Naive thymus-derived CD8-positive, alpha-beta T cell (primary cell): ENCODE measurements around the gene CORO7. TPM values are rescaled to one million over a fixed set of nuclear protein-coding genes. Genes with fewer than 3 reads are reported as not detected.

ENCODE experiments used
- ATAC-seq, 2 donors: fragments of 150-1000 bp; cut with Tn5 transposase in 1 of 2; sonication (Bioruptor Pico), chemical (Tn5 transposase) in 1 of 2; 1 replicate in 1 of 2; 2 replicates in 1 of 2; pipeline ENCODE4 v1.10.0; 2021; ENCODE audit warnings: mild to moderate bottlenecking in 2 of 2, moderate library complexity in 2 of 2
- POLR2A ChIA-PET: fragments of 350-600 bp; sonication (Branson Sonifier 250); formaldehyde crosslinking; loops from one replicate; lab custom pipeline; 2021; ENCODE audit warnings: antibody characterized with exemption; lab: Charles Lee
- DNase-seq, 10 donors: peaks; one replicate each; pipeline versions ENCODE4 v3.0.0 to v3.0.0-alpha.2; 2020 to 2022
- H3K27ac Mint-ChIP-seq, 10 donors: one replicate each; pipeline ENCODE4 v1.8.0; 2020 to 2022; ENCODE audit warnings: mild to moderate bottlenecking in 10 of 10, mixed read lengths in 10 of 10, moderate library complexity in 4 of 10, inconsistent platforms in 1 of 10
- H3K27me3 Mint-ChIP-seq, 5 donors: one replicate each; pipeline ENCODE4 v1.8.0; 2021 to 2022; ENCODE audit warnings: mixed read lengths in 5 of 5
- H3K36me3 Mint-ChIP-seq, 3 donors: one replicate each; pipeline ENCODE4 v1.8.0; 2020 to 2022; ENCODE audit warnings: mixed read lengths in 3 of 3, mild to moderate bottlenecking in 2 of 3, inconsistent platforms in 1 of 3
- H3K4me1 Mint-ChIP-seq, 4 donors: one replicate each; pipeline ENCODE4 v1.8.0; 2021 to 2022; ENCODE audit warnings: mixed read lengths in 4 of 4
- H3K4me3 Mint-ChIP-seq, 10 donors: one replicate each; pipeline ENCODE4 v1.8.0; 2020 to 2022; ENCODE audit warnings: mild to moderate bottlenecking in 10 of 10, mixed read lengths in 10 of 10, moderate library complexity in 6 of 10, inconsistent platforms in 1 of 10
- H3K9me3 Mint-ChIP-seq, 9 donors: one replicate each; pipeline ENCODE4 v1.8.0; 2020 to 2022; ENCODE audit warnings: mixed read lengths in 9 of 9, mild to moderate bottlenecking in 3 of 9, inconsistent platforms in 1 of 9, moderate library complexity in 1 of 9
- polyA plus RNA-seq, 3 donors: library from polyadenylated mRNA; unstranded; fragments of 300-500 nt; fragmentation: Illumina TruSeq; gene quantifications; one replicate each; pipeline ENCODE4 v1.2.3, GENCODE V29; 2021
- total RNA-seq, 8 experiments: library from RNA in 2 of 8; stranded (reverse) in 2 of 8; gene quantifications; one replicate each; pipeline ENCODE4 v1.2.3 and lab custom pipeline; 2021 to 2026

Gene CORO7
- total and polyA plus RNA-seq, 5 experiments from 2014 or later, result 44.6 to 169 (median 79.9) TPM

- POLR2A ChIA-PET, result interaction anchor here (0.7 kb wide), 3 partner anchors 9 to 638 kb away, joined by 3 read pairs; no protein-coding TSS in a partner anchor
- Mint-ChIP-seq H3K27me3 (no peaks in the 10 kb centered on the region), H3K36me3 (peaks cover 0 to 42% (median 4%) of the 10 kb centered on the region in 3 donors), H3K4me1 (peaks cover 0 to 7% (median 5%) of the 10 kb centered on the region in 4 donors), H3K27ac (peak overlapping the region in 1 of 10 donors; percentile 46), H3K9me3 (no peaks in the 10 kb centered on the region), H3K4me3 (no peak overlapping the region)
- DNase-seq, result no peak
- no peak for ATAC-seq
These were observed 52.0 kb downstream of the CORO7 start for GRCh38 chr16:4364196-4365013.

- peaks cover 0 to 49% (median 6%) of the 10 kb centered on the region in 3 donors for H3K36me3 Mint-ChIP-seq
- H3K9me3 Mint-ChIP-seq, result no peaks in the 10 kb centered on the region
- H3K27me3 Mint-ChIP-seq, result no peaks in the 10 kb centered on the region
- POLR2A ChIA-PET, result no interaction called here
- peak overlapping the region in 2 of 10 donors; percentile 24 to 40 for H3K27ac Mint-ChIP-seq
- no peak overlapping the region for H3K4me3 Mint-ChIP-seq
- no peak for DNase-seq
- peaks cover 0 to 7% (median 5%) of the 10 kb centered on the region in 4 donors for H3K4me1 Mint-ChIP-seq
- no peak for ATAC-seq
These were observed 53.8 kb downstream of the CORO7 start for GRCh38 chr16:4362476-4363135.

DNA sequence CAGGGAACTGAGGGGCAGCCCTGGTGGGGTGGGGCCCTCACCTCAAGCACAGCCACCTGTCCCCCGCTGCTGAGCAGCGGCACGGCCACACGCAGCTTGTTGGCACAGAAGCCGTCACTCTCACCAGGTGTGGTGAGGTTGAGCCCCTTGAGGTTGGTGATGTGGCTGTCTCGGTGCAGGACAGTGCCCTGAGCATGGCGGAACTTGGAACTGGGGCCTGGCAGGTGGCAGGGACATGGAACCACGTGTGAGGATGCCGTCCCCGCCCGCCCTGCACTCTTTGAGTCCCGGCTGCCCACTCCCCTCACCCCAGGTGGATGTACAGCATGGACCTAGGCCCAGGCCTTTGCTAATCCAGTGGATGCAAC is 54.5 kb downstream of the CORO7 start:
- ATAC-seq, result no peak
- no peak for DNase-seq
- Mint-ChIP-seq H3K36me3 (peaks cover 0 to 51% (median 6%) of the 10 kb centered on the region in 3 donors), H3K9me3 (no peaks in the 10 kb centered on the region), H3K4me1 (peaks cover 0 to 4% (median 1%) of the 10 kb centered on the region in 4 donors), H3K27me3 (no peaks in the 10 kb centered on the region), H3K4me3 (no peak overlapping the region), H3K27ac (no peak overlapping the region)
- POLR2A ChIA-PET, result no interaction called here

- peak overlapping the region in 1 of 10 donors; percentile 56 for H3K27ac Mint-ChIP-seq
- no peak overlapping the region for H3K4me3 Mint-ChIP-seq
- H3K27me3 Mint-ChIP-seq, result no peaks in the 10 kb centered on the region
- DNase-seq, result no peak
- ATAC-seq, result no peak
- no peaks in the 10 kb centered on the region for H3K9me3 Mint-ChIP-seq
- POLR2A ChIA-PET, result interaction anchor here (0.9 kb wide), 1 partner anchor 19 kb away, joined by 3 read pairs; no protein-coding TSS in a partner anchor
- H3K4me1 Mint-ChIP-seq, result peaks cover 0 to 4% (median 1%) of the 10 kb centered on the region in 4 donors
- peaks cover 0 to 53% (median 6%) of the 10 kb centered on the region in 3 donors for H3K36me3 Mint-ChIP-seq
These were observed 55.1 kb downstream of the CORO7 start for GRCh38 chr16:4361033-4361943.

DNA sequence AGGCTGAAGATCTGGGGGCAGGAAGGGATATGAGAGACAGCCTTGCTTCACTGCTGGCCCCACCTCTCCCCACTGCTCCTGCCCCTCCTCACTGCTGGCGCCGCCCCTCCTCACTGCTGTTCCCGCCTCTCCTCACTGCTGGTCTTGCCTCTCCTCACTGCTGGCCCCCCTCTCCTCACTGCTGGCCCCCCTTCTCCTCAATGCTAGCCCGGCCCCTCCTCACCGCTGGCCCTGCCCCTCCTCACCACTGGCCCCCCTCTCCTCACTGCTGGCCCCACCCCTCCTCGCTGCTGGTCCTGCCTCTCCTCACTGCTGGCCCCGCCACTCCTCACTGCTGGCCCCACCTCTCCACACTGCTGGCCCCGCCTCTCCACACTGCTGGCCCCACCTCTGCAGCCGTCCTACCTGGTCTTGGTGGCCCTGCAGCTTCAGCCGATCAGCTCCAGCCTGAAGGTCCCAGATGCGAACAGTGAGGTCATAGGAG is 55.8 kb downstream of the CORO7 start:
- H3K9me3 Mint-ChIP-seq, result no peaks in the 10 kb centered on the region
- peak in 1 of 10 donors; percentile 4 for DNase-seq
- H3K27ac Mint-ChIP-seq, result peak overlapping the region in 2 of 10 donors; percentile 34 to 60
- H3K4me3 Mint-ChIP-seq, result no peak overlapping the region
- POLR2A ChIA-PET, result interaction anchor here (0.9 kb wide), 1 partner anchor 18 kb away, joined by 3 read pairs; no protein-coding TSS in a partner anchor
- peaks cover 0 to 56% (median 6%) of the 10 kb centered on the region in 3 donors for H3K36me3 Mint-ChIP-seq
- ATAC-seq, result no peak
- H3K27me3 Mint-ChIP-seq, result no peaks in the 10 kb centered on the region
- peaks cover 0 to 4% (median 1%) of the 10 kb centered on the region in 4 donors for H3K4me1 Mint-ChIP-seq

DNA sequence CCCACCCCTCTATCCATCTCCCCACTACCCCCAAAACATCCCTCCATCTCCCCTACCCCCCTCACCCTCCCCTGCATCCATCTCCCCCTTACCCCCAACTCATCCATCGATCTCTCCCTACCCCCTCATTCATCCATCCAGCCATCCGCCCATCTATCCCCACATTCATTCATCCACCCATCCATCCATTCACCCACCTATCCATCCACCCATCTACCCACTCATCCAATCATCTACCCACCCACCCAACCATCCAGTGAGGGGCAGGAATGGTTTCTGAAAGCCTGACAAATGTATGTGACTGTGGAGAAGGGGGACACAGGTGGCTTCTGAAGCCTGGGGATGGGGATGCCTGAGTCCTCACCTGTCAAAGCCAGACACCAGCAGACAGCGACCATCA is 56.5 kb downstream of the CORO7 start:
- ATAC-seq (no peak), DNase-seq (no peak)
- peak overlapping the region in 3 of 10 donors; percentile 12 to 92 (median 59) for H3K27ac Mint-ChIP-seq
- POLR2A ChIA-PET, result no interaction called here
- no peaks in the 10 kb centered on the region for H3K27me3 Mint-ChIP-seq
- H3K4me1 Mint-ChIP-seq, result peaks cover 0 to 4% (median 1%) of the 10 kb centered on the region in 4 donors
- H3K4me3 Mint-ChIP-seq, result no peak overlapping the region
- H3K9me3 Mint-ChIP-seq, result no peaks in the 10 kb centered on the region
- peaks cover 0 to 57% (median 8%) of the 10 kb centered on the region in 3 donors for H3K36me3 Mint-ChIP-seq

- POLR2A ChIA-PET, result interaction anchor here (1.1 kb wide), 1 partner anchor 44 kb away, joined by 3 read pairs; no protein-coding TSS in a partner anchor
- ATAC-seq, result peak; percentile 87 to 93
- peak; percentile 45 to 84 (median 68) for DNase-seq
- Mint-ChIP-seq H3K27me3 (no peaks in the 10 kb centered on the region), H3K27ac (peak overlapping the region in 6 of 10 donors; percentile 56 to 92 (median 82)), H3K4me3 (peak overlapping the region in 1 of 10 donors; percentile 46), H3K36me3 (peaks cover 0 to 60% (median 8%) of the 10 kb centered on the region in 3 donors), H3K9me3 (no peaks in the 10 kb centered on the region), H3K4me1 (peaks cover 0 to 4% (median 1%) of the 10 kb centered on the region in 4 donors)
These were observed 57.4 kb downstream of the CORO7 start for GRCh38 chr16:4358831-4359561.

DNA sequence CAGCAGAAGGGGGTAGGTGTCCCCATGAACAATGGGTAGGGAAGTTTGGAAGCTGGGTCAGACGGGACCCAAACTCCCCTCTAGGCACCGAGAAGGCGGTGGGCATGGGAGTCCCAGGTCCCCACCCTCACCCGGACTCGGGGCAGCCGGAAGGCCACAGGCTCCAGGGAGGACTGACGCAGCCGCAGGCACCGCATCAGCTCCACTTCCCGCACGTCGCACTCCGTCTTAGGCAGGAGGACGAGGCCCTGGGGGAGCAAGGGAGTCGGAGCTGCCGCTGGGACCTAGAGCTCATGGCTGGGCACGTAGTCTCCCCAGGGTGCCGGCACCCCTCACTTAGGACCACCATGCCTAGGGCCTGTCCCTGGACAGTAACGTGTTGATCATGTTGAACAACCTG is 58.2 kb downstream of the CORO7 start:
- no peak overlapping the region for H3K4me3 Mint-ChIP-seq
- ATAC-seq (no peak), DNase-seq (no peak)
- peaks cover 0 to 7% (median 1%) of the 10 kb centered on the region in 4 donors for H3K4me1 Mint-ChIP-seq
- no peaks in the 10 kb centered on the region for H3K27me3 Mint-ChIP-seq
- POLR2A ChIA-PET, result interaction anchor here (1.1 kb wide), 1 partner anchor 44 kb away, joined by 3 read pairs; no protein-coding TSS in a partner anchor
- H3K9me3 Mint-ChIP-seq, result no peaks in the 10 kb centered on the region
- peaks cover 0 to 52% (median 4%) of the 10 kb centered on the region in 3 donors for H3K36me3 Mint-ChIP-seq
- H3K27ac Mint-ChIP-seq, result no peak overlapping the region

DNA sequence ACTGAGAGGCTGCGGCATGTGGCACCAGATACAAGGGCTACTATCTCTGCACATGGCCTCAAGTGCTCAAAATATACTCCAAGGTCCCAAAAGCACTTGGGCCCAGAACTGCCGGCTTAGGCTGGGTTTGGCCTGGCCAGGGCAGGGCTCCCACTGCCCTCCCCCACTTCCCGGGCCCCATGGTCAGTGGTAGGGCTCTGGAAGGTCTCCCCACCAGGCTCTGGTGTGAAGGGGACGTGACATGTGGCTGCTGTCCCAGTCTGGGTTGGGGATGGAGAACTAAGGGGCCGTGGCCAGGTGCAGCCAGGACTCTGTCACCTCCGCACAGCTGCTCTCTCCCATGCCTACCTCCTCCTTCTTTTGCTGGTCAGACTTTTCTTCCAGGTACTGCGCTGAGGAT is 59.6 kb downstream of the CORO7 start:
- Mint-ChIP-seq H3K36me3 (peaks cover 0 to 40% (median 4%) of the 10 kb centered on the region in 3 donors), H3K4me1 (peaks cover 0 to 7% (median 2%) of the 10 kb centered on the region in 4 donors), H3K4me3 (no peak overlapping the region), H3K27me3 (no peaks in the 10 kb centered on the region), H3K27ac (peak overlapping the region in 2 of 10 donors; percentile 37 to 53), H3K9me3 (no peaks in the 10 kb centered on the region)
- ATAC-seq (no peak), DNase-seq (no peak)
- POLR2A ChIA-PET, result interaction anchor here (0.6 kb wide), 1 partner anchor 272 kb away, joined by 3 read pairs; no protein-coding TSS in a partner anchor

GRCh38 chr16:4354512-4355409 is 61.6 kb downstream of the CORO7 start:
- H3K4me3 Mint-ChIP-seq, result no peak overlapping the region
- peak overlapping the region in 3 of 10 donors; percentile 4 to 66 (median 52) for H3K27ac Mint-ChIP-seq
- no peaks in the 10 kb centered on the region for H3K9me3 Mint-ChIP-seq
- H3K4me1 Mint-ChIP-seq, result peaks cover 8 to 16% (median 12%) of the 10 kb centered on the region in 4 donors
- ATAC-seq, result no peak
- POLR2A ChIA-PET, result interaction anchor here (0.6 to 0.9 kb wide), 3 partner anchors 9 to 162 kb away, joined by 3 to 4 read pairs (median 3); no protein-coding TSS in a partner anchor
- peaks cover 0 to 27% (median 4%) of the 10 kb centered on the region in 3 donors for H3K36me3 Mint-ChIP-seq
- DNase-seq, result no peak
- H3K27me3 Mint-ChIP-seq, result peaks cover 0 to 1% (median 0%) of the 10 kb centered on the region in 5 donors
